ENCODE results near the gene FBXO27.
"Not testable (repeated sequence)": the region's sequence is repeated elsewhere in the genome, so short reads cannot be mapped to it uniquely, and the experiment has no call there.

FBXO27 gene

DNA sequence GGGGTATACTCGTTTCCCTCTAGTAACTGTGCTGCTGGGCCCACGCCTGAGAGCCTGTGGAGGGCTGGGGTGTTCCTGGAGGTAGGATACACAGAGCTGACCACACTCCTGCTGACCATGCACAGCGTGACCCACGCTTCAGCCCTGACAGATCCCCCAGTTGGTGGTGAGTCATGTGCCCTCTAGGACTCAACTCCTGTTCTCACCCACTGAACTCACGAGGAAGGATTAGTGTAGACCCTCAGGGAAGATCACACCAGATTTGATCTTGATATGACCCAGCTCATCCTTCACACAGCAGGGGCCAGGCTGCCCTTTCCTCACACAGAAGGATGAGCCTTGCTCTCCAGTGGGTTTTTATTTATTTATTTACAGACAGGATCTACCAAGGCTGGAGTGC is 38.5 kb upstream of the FBXO27 start:
- POLR2A ChIA-PET: no interaction called here
- TF ChIP-seq ZNF384 (IDR thresholded peaks at IDR 0.05) (no peak), ARNT (IDR thresholded peaks at IDR 0.05) (no peak), SUZ12 (IDR thresholded peaks at IDR 0.05) (no peak), L3MBTL2 (conservative IDR thresholded peaks at IDR 0.05) (no peak), FOXM1 (IDR thresholded peaks at IDR 0.05; ENCODE audit: borderline replicate concordance) (no peak), FOXK2 (IDR thresholded peaks at IDR 0.05) (no peak), ELF4 (IDR thresholded peaks at IDR 0.05) (no peak), SP1 (IDR thresholded peaks at IDR 0.05) (no peak), TARDBP (IDR thresholded peaks at IDR 0.05) (no peak), CTBP1 (IDR thresholded peaks at IDR 0.05; ENCODE audit: borderline replicate concordance) (no peak), HDGF (IDR thresholded peaks at IDR 0.05; ENCODE audit: borderline replicate concordance) (no peak), BHLHE40 (IDR thresholded peaks at IDR 0.05; ENCODE audit: borderline replicate concordance) (no peak)
- CTCF ChIA-PET: no interaction called here
- DNase-seq (ENCODE audit: extremely low spot score): no peak

DNA sequence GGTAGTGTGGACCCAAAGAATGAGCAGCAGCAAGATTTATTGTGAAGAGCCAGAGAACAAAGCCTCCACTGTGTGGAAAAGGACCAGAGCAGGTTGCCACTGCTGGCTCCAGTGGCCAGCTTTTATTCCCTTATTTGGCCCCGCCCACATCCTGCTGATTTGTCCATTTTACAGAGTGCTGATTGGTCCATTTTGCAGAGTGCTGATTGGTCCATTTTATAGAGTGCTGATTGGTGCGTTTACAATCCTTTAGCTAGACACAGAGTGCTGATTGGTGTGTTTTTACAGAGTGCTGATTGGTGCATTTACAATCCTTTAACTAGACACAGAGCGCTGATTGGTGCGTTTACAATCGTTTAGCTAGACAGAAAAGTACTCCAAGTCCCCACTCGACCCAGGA is 35.9 kb upstream of the FBXO27 start:
- DNase-seq (ENCODE audit: extremely low spot score); POLR2A ChIA-PET: not testable (repeated sequence)
- CTCF ChIA-PET: interaction anchor here (0.9 to 1.2 kb wide), 2 partner anchors 16 to 259 kb away, joined by 3 read pairs; no protein-coding TSS in a partner anchor

DNA sequence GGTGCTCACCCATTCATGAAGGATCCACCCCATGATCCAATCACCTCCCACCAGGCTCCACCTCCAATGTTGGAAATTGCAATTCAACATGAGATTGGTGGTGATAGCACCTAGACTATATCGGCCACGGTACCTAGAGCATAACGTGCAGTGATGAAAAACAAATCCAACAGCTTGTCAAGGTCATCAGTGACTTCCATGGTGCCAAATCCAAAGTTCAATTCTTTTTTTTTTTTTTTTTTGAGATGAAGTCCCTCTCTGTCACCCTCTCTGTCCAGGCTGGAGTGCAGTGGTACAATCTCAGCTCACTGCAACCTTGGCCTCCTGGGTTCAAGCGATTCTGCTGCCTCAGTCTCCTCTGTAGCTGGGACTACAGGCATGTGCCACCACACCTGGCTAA is 34.8 kb upstream of the FBXO27 start:
- TF ChIP-seq FOXM1 (IDR thresholded peaks at IDR 0.05; ENCODE audit: borderline replicate concordance) (no peak), CTBP1 (IDR thresholded peaks at IDR 0.05; ENCODE audit: borderline replicate concordance) (no peak)
- ChIA-PET POLR2A (no interaction called here), CTCF (interaction anchor here (0.7 to 1.2 kb wide), 2 partner anchors 26 to 260 kb away, joined by 3 read pairs; no protein-coding TSS in a partner anchor)
- DNase-seq (ENCODE audit: extremely low spot score): no peak

DNA sequence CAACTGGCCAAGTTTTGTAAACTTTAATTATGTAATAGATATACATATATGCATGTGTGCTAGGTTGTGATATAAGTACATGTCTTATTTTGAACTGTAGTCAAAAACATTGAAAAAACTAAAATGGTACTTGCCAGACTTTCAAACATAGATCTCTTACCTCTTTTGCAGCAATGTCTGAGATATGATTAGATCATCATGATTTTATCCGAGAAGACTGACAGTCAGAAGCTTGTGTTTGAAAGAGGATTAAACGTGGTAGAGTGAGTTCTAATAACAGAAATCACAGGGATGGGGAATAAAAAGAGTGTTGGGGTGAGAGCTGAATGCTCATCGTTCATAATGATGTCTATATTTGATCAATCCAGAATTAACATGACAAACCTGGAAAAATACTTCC is 33.6 kb upstream of the FBXO27 start:
- CTCF ChIA-PET: no interaction called here
- DNase-seq (ENCODE audit: extremely low spot score): no peak
- TF ChIP-seq NFRKB (IDR thresholded peaks at IDR 0.05) (no peak), TARDBP (IDR thresholded peaks at IDR 0.05) (no peak), FOXK2 (IDR thresholded peaks at IDR 0.05) (no peak), ELF4 (IDR thresholded peaks at IDR 0.05) (no peak), SUZ12 (IDR thresholded peaks at IDR 0.05) (no peak), LEF1 (IDR thresholded peaks at IDR 0.05; ENCODE audit: borderline replicate concordance) (no peak)
- POLR2A ChIA-PET: no interaction called here

DNA sequence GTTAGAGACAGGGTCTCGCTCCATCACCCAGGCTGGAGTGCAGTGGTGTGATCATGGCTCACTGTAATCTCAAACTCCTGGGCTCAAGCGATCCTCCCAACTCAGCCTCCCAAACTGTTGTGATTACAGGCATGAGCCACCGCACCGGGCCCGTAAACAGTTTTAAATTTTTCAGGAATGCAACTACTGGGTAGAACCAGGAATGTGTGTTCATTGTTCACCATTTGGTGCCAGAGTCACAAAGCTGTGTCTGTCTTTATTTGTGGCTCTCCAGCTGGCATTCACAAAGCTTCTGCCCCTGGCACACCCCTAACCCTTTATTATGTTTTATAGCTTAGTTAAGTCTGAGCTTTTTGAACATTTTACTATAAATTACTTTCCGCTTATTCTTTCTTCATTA is 32.1 kb upstream of the FBXO27 start:
- CTCF ChIA-PET: interaction anchor here (1.6 kb wide), 1 partner anchor 12 kb away, joined by 5 read pairs; no protein-coding TSS in a partner anchor
- POLR2A ChIA-PET: no interaction called here
- no peak for TF ChIP-seq LEF1 (IDR thresholded peaks at IDR 0.05; ENCODE audit: borderline replicate concordance)
- no peak for TF ChIP-seq TARDBP (IDR thresholded peaks at IDR 0.05)
- no peak for TF ChIP-seq BHLHE40 (IDR thresholded peaks at IDR 0.05; ENCODE audit: borderline replicate concordance)
- TF ChIP-seq FOXK2 (IDR thresholded peaks at IDR 0.05): no peak
- TF ChIP-seq SP1 (IDR thresholded peaks at IDR 0.05): no peak
- TF ChIP-seq ZNF384 (IDR thresholded peaks at IDR 0.05): no peak
- TF ChIP-seq ARNT (IDR thresholded peaks at IDR 0.05): no peak
- no peak for TF ChIP-seq FOXM1 (IDR thresholded peaks at IDR 0.05; ENCODE audit: borderline replicate concordance)
- no peak for DNase-seq (ENCODE audit: extremely low spot score)

DNA sequence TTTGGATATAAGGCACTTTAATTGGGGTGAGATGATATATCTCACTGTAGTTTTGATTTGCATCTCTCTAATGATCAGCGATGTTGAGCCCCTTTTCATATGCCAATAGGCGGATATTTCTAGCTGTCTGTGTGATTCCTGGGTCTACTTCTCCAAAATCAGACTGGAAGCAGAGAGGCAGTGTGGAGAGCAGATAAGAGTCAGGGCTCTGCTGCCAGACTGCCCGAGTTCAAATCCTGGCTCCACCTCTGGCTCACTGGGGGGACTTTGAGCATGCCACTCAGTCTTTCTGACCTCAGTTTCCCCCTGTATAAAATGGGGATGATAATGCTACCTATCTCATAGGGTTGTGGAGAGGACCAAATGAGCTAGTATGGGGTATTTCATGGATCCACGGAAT is 27.8 kb upstream of the FBXO27 start:
- DNase-seq (ENCODE audit: extremely low spot score): no peak
- ChIA-PET CTCF (interaction anchor here (0.6 kb wide), 1 partner anchor 241 kb away, joined by 3 read pairs; no protein-coding TSS in a partner anchor), POLR2A (no interaction called here)
- TF ChIP-seq CTBP1 (IDR thresholded peaks at IDR 0.05; ENCODE audit: borderline replicate concordance): no peak

DNA sequence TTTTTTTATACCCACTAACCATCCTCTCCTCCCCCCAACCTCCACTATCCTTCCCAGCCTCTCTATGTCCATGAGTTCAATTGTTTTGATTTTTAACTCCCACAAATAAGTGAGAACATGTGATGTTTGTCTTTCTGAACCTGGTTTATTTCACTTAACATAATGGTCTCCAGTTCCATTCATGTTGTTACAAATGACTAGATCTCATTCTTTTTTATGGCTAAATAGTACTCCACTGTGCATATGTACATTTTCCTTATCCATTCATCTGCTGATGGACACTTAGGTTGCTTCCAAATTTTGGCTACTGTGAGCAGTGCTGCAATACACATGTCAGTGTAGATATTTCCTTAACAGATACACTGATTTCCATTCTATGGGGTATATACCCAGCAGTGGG is 27.0 kb upstream of the FBXO27 start:
- TF ChIP-seq TARDBP (IDR thresholded peaks at IDR 0.05) (no peak), SP1 (IDR thresholded peaks at IDR 0.05) (no peak), FOXA1 (IDR thresholded peaks at IDR 0.05) (no peak), L3MBTL2 (conservative IDR thresholded peaks at IDR 0.05) (no peak), FOXM1 (IDR thresholded peaks at IDR 0.05; ENCODE audit: borderline replicate concordance) (no peak), CTBP1 (IDR thresholded peaks at IDR 0.05; ENCODE audit: borderline replicate concordance) (no peak), LEF1 (IDR thresholded peaks at IDR 0.05; ENCODE audit: borderline replicate concordance) (no peak), ELF4 (IDR thresholded peaks at IDR 0.05) (no peak), BHLHE40 (IDR thresholded peaks at IDR 0.05; ENCODE audit: borderline replicate concordance) (no peak), NFRKB (IDR thresholded peaks at IDR 0.05) (no peak), ARNT (IDR thresholded peaks at IDR 0.05) (no peak)
- TF ChIP-seq, protein P1, sequence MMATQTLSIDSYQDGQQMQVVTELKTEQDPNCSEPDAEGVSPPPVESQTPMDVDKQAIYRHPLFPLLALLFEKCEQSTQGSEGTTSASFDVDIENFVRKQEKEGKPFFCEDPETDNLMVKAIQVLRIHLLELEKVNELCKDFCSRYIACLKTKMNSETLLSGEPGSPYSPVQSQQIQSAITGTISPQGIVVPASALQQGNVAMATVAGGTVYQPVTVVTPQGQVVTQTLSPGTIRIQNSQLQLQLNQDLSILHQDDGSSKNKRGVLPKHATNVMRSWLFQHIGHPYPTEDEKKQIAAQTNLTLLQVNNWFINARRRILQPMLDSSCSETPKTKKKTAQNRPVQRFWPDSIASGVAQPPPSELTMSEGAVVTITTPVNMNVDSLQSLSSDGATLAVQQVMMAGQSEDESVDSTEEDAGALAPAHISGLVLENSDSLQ (IDR thresholded peaks at IDR 0.05): no peak
- ChIA-PET POLR2A (no interaction called here), CTCF (interaction anchor here (0.6 kb wide), 2 partner anchors 96 to 1856 kb away, joined by 4 read pairs; no protein-coding TSS in a partner anchor)
- no peak for DNase-seq (ENCODE audit: extremely low spot score)

DNA sequence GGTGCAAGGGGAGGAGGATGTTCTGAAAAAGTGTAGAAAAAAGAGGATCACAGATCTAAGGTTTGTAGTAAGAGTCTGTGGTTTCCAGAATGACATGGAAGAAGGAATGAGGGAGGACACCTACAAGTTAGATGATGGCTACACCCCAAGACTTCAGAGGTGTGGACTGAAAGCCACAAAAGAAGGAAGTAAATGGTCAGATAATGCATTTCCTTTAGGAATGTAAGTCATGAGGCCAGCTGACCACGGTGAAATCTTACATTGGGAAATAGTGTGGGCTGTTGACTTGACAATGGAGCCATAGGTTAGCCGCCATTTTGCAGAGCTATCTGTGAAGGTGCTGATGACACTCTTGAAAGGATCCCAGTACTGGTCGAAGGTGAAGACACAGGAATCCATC is 25.3 kb upstream of the FBXO27 start:
- CTCF ChIA-PET: no interaction called here
- POLR2A ChIA-PET: interaction anchor here (0.5 kb wide), 1 partner anchor 40 kb away, joined by 3 read pairs; no protein-coding TSS in a partner anchor
- DNase-seq (ENCODE audit: extremely low spot score): no peak
- no peak for TF ChIP-seq ZNF384 (IDR thresholded peaks at IDR 0.05)

DNA sequence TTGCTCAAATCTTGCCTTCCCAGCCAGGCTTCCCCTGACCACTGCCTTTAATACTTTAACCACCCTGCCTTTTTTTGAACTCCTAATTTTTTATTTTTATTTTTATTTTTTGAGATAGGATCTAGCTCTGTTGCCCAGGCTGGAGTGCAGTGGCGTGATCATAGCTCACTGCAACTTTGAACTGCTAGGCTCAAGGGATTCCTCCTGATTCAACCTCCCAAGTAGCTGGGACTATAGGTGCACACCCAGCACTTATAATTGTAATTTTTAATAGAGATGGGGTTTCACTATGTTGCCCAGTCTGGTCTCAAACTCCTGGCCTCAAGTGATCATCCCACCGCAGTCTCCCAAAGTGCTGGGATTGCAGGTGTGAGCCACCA is 21.7 kb upstream of the FBXO27 start:
- ChIA-PET POLR2A (no interaction called here), CTCF (interaction anchor here (0.6 kb wide), 1 partner anchor 89 kb away, joined by 6 read pairs; no protein-coding TSS in a partner anchor)
- TF ChIP-seq HDGF (IDR thresholded peaks at IDR 0.05; ENCODE audit: borderline replicate concordance): no peak
- TF ChIP-seq LEF1 (IDR thresholded peaks at IDR 0.05; ENCODE audit: borderline replicate concordance): no peak
- no peak for TF ChIP-seq FOXM1 (IDR thresholded peaks at IDR 0.05; ENCODE audit: borderline replicate concordance)
- no peak for TF ChIP-seq NFRKB (IDR thresholded peaks at IDR 0.05)
- TF ChIP-seq FOXA1 (IDR thresholded peaks at IDR 0.05): no peak
- no peak for TF ChIP-seq ZNF384 (IDR thresholded peaks at IDR 0.05)
- TF ChIP-seq L3MBTL2 (conservative IDR thresholded peaks at IDR 0.05): no peak
- TF ChIP-seq ELF4 (IDR thresholded peaks at IDR 0.05): no peak
- TF ChIP-seq, protein P1 (IDR thresholded peaks at IDR 0.05): no peak
- no peak for TF ChIP-seq BHLHE40 (IDR thresholded peaks at IDR 0.05; ENCODE audit: borderline replicate concordance)
- DNase-seq (ENCODE audit: extremely low spot score): no peak
